Testis (tissue), 2 donors: ENCODE data around the gene SLC17A3.

Experiments used
- CTCF ChIP-seq, 3 experiments: fragments of 450-650 bp in 2 of 3; fragments of 200-600 bp in 1 of 3; sonication (generic) in 1 of 3; IDR thresholded peaks; one replicate each; pipeline ENCODE4 v1.5.1; 2016 to 2019; ENCODE audit warnings: antibody characterized with exemption in 3 of 3, mild to moderate bottlenecking in 2 of 3, moderate library complexity in 1 of 3
- POLR2A ChIP-seq: fragments of 450-650 bp; IDR thresholded peaks from one replicate; pipeline ENCODE4 v1.6.1; 2017; ENCODE audit warnings: antibody characterized with exemption, mild to moderate bottlenecking, moderate library complexity

GRCh38 chr6:25883991-25884390 is 9.9 kb upstream of the SLC17A3 start:
- TF ChIP-seq CTCF (IDR thresholded peaks at IDR 0.05) (no peak), POLR2A (no peak)
